Measurements from ENCODE around the gene FXYD2.
"Not testable (repeated sequence)": the region's sequence is repeated elsewhere in the genome, so short reads cannot be mapped to it uniquely, and the experiment has no call there.

FXYD2 gene

DNA sequence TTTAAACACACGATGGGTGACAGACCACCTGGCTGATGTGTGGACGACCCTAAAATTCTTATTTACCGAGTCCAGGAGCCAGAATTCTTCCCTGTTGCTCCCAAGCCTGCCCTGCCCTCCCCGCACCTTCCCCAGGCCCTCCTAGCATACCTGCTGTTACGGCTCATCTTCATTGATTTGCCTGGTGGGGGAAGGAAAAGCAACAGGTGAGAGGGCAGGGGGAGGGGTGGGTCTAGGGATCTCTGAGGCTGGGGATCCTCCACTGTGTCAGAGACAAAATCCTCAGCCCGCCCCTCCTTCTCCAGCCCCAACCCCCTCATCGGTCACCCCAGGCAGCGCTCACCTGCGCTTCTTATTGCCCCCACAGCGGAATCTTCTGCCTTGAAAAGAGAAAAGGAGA lies 4.0 kb downstream of the FXYD2 start:
- DNase-seq (ENCODE audit: low read depth): no peak

DNA sequence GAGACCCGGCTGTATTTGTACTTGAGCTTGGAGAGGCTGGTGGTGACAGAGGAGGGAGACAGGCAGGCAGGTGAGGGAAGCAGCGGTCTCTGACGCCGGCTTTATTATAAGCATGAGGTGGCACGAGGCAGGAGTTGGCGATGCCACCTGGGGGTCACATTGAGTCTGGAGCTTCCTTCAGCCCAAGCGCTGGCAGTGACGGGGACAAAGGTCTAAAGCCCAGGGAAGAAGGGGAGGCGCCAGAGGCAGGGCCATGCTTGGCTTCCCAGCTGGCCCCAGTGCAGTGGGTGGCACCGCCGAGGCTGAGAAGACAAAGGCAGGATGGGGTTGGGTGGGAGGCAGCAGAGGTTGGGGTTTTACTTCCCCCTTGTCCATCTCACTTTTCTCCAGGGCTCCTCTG lies 4.5 kb downstream of the FXYD2 start:
- no peak for DNase-seq (ENCODE audit: low read depth)

DNA sequence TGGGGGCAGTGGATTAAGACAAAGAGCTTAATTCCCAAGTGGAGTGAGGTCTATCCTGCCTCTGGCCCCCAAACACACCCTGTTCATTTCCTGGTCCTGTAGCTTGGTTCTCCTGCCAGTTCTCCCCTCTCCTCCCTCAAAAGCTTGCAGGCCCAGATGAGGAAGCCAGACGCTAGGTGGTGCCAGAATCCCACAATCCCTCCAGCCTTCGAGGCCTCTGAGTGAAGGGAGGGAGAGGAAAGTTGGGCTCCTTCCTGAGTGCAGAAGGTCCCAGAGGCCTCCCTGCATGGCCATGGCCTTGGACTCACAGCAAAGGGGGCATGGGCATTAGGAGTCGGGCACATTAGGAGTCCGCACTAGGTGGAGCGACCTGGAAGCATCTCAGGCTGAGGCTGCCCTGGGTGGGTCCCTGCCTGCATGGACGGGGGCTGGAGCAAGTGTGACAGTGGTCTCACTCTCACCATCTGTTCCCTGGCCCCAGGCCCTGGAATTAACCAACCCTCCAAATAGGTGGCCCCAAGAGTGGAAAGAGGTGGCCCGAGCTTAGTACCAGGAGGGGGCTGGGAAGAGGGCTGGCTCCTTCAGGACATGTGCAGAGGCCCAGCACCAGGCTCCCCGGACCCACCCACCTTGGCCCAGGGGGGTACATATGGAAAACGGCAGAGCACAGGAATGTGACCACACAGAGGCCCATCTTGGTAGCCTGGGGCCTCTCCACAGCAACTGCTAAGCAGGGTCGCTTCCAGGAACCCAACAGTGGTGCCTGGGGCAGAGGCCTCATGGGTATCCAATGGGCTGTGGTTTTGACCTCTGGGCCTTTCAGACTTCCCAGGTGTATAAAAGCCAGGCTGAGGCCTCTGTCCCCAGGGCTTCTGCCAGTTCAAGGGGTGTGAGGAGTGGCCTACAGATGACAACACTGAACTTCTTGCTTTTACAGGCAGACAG lies 5.2 kb downstream of the FXYD2 start:
- no peak for DNase-seq (ENCODE audit: low read depth)

DNA sequence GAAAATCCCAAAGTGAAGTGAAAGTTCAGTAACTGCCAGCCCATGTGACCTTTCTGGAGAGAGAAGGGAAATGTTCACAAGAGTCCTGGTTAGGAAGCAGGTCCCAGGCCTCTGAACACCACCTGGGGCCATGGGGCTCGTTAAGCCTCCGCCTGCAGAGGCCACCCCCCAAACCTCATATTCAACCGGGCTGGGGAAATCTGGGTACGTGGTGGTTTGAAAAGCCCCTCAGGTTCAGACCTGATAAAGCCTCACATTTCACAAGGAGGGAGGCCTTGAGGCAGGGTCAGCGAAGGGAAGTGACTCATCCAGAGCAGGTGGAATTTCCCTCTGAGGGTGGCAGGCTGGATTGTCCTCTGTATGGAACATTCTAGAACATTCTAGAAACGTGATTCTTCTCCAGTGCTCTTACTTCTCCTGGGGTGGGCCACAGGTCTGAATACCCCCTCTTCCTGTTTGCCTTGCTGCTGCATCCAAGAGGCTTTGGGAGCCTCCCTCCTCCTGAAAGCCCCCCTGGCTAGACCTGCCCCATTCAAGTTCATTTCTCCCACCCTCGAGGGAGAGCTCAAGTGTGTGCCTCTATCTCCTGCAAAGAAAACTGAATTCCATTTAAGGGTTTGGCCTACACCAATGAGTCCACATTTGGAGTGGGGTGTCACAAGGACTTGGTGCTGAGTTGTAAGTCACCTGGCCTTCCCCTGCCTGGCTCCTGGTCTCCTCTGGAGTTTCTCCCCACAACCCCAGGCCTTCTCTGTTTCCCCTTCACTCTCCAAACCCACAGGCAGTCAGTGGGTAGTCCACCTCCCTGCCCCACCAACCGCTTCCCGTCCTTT lies 6.3 kb downstream of the FXYD2 start:
- DNase-seq (ENCODE audit: low read depth): no peak

DNA sequence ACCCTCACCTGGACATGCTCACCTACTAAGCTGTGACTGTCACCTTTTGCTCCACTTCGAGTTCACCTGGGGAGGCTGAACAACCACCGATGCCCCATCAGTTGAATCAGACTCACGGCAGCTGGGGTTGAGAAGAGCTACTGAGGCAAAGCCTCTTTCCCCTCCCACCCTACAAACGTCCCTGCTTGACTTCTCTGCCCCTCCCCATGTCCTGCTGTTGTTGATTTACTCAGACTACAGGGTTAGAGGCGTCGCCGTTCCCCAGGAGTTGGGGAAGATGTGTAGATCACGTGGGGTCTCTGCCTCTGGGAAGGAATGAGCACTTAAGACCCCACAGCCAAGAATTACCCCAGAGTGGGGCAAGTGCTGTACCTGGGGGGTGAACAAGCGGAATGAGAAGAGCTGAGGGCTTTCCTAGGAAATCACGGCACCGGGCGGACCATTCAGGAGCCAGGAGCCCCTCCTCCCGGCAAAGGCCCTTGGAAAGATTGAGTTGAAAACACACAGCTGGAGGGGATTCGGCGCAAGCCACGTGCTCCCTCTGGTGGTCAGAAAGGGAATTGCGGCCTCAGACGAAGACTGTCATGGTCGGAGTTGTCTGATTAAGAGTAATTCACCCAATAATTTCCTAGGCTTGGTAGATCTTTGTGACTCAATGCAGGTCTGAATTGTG lies 7.0 kb downstream of the FXYD2 start:
- no peak for DNase-seq (ENCODE audit: low read depth)

DNA sequence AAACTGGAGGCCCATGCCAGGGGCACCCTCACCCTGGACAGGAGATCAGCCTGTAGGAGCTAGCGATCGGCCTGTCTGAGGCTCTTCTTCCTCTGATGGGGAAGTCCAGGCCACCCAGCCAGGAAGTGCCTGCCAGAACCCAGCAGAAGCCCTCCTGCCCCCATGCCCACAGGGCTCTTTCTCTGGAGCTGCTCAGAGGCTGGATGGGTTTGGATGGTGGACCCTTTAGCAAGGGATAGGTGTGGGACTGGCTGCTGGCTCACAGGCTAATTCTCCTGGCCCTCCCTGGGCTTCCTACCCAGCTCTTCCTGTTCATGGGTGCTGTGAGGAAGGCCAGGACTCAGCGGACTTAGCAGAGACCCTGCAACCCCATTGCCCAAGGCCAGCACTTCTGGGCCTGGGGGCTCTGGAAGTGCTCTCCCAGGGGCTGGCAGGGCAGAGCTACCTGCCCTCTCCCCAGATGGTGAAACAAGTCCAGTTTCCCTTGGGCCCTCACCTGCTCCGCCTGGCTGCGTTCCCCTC lies 7.6 kb downstream of the FXYD2 start:
- DNase-seq (ENCODE audit: low read depth): no peak

DNA sequence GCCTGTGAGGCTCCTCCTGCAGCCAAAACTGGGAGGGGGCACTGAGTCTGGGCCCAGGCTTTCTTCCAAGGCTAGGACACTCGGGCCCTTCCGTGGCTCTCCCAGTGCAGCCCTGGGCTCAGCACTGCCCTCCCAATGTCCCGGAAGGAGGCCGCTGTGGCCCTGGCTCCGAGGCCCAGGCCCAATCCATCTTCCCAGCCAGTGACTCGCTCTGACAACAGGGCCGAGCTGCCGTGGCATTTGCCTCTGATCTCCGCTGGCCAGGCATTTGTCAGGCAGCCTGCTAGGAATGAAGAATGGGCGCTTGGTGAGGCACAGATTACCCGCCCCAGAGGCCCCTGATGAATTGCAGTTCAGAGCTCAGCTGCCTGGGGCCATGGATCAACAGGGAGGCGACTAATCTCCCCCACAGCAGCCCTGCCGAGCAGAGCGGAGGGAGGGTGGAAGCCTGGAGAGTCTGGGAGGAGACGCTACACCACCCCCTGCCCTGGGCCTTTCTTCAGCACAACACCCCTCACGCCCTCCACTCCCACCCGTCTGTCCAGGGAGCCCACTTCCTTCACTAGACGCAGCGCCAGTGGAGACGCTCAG lies 8.3 kb downstream of the FXYD2 start:
- DNase-seq (ENCODE audit: low read depth): no peak

DNA sequence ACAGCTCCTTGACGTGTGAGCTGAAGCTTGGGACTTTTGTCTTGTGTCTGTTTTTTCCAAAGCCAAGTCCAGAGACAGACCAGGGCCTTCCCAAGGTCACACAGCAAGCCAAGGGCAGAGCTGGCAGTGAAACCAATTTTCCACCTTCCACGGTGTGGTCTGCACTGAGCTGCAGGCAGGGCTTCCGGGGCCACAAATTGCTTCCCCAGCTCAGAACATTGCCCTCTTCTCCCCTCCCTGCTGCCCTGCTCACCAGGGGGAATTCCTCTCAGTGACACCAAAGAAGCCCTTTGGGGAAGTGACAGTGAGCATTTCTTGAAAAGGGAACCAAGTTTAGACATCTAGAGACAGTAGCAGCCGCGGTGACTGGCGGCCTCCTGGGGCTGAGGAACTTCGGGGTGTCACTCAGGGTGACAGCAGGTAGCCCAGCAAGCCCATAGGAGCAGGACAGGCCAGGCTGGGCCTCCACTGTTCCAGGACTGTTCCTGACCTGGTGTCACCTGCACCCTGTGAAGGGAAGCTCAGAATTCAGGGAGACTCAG lies 9.2 kb downstream of the FXYD2 start:
- no peak for DNase-seq (ENCODE audit: low read depth)

DNA sequence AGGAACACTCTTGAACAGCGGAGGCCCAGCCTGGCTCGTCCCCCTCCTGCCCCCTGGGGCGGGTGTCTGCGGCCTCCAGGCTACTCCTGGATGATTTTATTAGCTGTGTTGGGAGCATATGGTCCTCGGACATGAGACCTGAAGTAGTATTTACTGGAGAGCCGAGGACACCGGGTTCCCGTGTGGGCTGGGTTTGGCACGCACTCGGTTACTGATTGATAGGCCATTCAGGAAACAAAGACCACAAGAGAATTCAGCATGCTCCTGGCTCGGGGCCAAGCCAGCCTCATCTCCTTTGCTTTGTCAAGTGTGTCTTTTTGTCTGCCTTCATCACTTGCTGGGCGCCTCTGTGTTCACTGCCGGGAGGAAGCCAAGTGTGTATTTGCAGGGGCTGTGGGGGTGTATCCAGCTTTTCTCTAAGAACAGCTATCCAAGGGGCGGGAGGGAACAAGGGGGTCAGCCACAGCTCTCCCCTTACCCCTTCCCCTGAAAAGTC lies 9.7 kb downstream of the FXYD2 start:
- DNase-seq (ENCODE audit: low read depth): no peak

DNA sequence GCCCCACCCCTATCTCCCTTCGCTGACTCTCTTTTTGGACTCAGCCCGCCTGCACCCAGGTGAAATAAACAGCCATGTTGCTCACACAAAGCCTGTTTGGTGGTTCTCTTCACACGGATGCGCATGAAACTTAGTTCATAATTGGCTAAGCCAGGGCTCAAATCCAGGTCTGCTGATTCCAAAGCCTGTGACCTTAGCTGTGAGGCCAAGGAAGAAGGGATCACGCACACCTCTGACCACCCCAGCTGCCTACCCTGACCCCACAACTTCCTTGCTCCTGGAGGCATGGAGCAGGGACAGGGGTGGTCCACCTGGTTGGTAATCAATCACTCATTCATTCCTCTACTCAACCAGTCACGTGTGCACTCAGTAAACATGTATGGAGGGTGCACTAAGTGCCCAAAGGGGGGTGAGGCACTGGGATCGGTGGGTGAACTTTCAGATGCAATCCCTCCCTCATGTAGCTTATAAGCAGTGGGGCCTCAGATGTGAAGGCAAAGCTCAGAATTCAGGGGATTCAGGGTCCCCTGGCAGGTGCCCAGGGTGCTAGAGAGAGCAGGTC lies 10.3 kb downstream of the FXYD2 start:
- DNase-seq (ENCODE audit: low read depth): no peak

DNA sequence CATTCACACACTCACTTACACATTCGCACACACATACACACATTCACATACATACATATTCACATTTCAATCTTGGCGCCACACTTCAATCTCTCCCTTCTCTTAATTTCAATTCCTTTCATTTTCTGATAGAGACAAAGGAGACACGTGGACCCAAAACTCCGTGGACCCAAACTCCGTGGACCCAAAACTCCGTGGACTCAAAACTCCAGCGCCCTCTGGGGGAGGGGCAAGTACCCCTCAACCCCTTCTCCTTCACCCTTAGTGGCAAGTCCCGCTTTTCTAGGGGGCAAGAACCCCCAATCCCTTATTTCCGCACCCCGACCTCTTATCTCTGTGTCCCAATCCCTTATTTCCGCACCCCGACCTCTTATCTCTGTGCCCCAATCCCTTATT lies 14.5 kb downstream of the FXYD2 start:
- not testable (repeated sequence) for DNase-seq (ENCODE audit: low read depth)

DNA sequence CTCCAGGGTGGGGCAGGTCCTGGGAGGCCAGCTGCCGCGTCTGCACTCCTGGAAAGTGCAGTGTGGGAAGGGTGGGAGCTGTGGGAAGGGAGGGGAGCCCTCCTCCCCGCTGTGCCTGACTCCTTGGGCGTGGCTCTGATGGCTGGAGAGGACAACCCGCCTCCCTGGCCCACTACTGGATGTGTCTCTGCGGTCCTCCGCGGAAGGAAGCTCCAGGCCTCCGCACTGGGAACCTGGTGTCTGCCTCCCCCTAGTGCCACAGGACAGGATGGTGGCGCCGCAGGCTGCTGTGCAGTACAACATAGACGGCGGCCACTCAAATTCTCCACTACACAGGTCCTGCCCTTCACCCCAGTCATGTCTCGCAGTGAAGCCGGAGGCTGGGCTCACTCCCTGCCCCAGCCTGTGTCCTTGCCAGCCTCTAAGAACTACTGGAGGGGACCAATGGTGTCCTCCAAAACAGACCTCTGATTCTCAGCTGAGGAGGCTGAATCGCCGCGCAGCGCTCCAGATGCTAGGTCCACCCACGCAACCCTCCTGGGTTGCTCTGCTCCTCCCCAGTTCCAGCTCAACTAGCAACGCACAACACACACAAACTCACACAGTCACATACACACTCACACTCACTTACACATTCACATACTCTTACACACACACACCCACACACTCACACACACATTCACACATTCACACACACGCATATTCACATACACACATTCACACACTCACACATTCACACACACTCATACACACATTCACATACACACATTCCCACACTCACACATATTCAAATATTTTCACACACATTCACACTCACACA lies 15.1 kb downstream of the FXYD2 start:
- DNase-seq (ENCODE audit: low read depth): no peak

DNA sequence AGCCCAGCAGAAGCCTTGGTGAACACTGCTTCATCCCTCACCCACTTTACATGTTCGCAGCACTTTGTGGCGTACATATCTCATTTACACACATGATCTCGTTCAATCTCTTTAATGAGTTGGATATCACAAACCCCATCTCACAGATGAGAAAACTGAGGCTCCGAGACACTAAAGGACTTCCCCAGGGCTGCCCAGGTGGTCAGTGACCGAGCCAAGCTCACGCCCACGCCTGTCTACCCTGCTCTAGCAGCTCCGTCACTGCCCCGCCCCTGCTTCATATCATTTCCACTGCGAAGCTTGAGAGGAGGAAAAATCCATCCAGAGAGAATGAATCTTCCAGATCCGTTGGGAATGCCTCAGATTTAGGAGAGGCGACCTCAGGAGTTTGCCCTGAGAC lies 15.8 kb downstream of the FXYD2 start:
- DNase-seq (ENCODE audit: low read depth): no peak

DNA sequence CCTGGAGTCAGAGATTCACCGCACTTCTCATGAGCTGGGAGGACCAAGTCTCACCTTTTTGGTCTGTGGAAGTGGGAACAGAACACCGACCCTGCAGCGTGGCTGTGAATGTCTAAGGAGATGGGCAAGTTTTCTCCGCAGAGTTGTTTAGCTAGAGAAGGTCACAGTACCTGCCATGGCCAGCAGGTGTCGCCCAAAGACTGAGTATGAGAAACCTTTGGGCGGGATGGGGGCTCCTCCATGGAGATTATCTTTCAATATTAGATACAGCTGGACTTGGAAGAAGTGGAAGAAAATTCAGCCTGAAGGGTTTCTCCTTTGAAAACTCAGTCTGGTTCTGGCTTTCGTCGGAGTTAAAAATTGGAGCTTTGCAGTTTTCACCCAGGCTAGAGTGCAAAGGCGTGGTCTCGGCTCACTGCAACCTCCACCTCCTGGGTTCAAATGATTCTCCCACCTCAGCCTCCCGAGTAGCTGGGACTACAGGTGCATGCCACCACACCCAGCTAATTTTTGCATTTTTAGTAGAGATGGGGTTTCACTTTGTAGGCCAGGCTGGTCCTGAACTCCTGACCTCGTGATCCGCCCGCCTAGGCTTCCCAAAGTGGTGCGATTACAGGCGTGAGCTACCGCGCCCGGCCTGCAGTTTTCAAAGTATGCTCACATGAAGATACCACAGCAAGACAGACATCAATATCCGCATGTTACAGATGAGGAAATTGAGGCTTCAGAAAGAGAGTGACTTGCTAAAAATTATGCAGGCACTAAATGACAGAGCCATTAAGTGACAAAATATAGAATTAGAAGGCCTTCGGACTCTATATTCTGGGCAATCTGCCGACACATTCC lies 16.8 kb downstream of the FXYD2 start:
- no peak for DNase-seq (ENCODE audit: low read depth)

DNA sequence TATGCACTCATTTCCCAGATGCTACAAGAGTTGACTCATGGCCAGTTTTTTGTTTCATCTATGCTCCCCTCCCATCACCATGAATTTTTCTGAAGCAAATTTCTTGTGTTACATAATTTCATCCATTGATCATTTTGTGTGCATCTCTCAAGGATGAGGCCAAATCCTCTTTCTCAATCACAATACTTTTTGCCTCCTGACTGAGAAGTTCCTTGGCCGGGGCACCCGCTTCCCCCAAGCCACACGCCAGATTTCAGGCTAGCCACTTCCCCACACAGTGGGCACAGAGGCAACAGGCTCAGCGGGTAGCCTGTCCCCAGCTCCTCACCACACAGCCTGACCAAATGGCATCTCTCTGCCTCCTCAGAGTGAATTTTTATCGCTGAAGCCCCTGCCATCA lies 17.7 kb downstream of the FXYD2 start:
- no peak for DNase-seq (ENCODE audit: low read depth)

DNA sequence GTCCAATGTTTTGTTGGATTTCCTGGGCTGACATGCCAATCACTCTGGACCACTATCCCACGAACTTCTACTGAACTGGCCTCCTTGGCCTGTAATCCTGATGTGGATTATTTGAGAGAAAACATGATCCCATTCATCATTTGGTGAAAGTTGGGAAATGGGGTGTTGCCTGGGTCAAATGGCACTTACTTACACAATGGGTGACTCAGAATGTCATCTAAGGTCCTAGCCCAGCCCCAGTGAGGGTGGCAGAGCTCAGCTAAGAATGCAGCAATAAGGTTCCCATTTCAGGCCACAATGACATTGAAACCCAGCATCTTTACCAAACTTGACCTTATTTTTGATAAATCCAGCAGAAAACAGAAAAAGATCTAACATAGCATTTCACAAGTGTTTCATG lies 19.5 kb downstream of the FXYD2 start:
- DNase-seq (ENCODE audit: low read depth): no peak

DNA sequence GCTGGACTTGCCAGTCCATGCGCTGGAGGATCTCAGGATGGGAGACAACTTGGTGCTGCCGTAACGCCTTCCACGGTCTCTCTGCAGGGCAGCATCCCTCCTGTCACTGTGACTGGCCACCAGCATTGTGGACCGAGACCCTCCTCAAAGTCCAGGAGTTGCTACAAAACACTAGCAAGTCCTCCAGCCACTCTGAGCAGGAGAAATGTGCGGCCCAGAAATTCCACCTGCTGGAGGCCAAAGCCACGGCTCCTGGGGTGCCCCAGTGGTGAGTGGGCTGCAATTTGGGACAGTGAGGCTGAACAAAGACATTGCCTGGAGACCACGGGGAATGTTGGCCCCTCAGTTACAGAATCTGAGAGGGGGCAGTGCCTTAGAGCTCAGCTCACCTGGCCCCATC lies 20.6 kb downstream of the FXYD2 start:
- DNase-seq (ENCODE audit: low read depth): no peak

DNA sequence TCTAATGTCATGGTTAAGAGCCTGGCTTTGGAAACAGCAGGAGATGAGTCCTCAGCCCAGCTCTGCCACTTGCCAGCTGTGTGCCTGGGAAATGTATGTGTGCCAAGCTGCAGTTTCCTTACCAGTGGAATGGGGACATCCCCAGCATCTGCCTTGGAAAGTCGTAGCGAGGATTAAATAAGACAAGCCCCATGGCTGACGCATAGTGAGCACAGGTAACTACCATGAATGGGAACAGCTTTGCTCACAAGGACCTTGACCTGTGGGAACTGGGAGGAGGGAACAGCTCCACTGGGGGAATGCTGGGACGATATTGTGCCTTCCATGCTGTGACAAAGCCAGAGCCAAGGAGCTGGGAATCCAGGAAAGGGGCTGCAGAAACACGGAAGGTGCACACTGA lies 24.9 kb downstream of the FXYD2 start:
- no peak for DNase-seq (ENCODE audit: low read depth)

DNA sequence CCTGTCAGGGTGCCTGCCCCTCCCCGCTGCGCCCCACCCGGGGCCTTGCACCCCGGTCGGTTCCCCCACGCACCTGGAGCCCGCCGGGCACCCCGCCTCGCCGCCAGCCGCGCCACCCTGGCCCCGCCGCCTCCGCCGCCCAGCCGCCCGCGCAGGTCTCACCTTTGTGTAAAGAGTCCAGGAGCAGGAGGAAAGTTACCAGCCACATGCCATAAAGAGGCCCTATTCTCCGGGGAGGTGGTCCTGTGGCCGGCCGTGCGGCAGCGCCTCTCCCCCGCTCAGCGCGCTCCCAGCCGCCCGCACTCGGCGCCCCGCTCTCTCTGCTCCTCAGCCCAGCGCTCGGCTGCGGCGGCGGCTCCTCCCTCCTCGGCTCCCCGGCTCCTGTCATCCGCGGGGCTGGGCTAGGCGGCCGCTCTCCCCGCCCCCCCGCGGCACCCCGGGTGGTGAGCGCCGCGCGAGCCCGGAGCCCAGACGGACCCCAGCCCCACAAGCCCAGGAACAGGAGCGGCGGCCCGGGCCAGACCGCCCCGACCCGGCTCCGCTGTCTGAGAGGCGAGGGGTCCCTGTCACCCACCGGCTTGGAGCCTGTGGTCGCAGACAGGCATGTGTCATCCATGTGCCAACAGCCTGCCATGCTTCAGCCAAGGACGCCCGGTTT lies 27.5 kb downstream of the FXYD2 start, which contains the start of gene DSCAML1:
DSCAML1 (minus strand) TSS at position 345 of the 658 bp plus-strand sequence; CDS start at position 208, 137 bp downstream.
- DNase-seq (ENCODE audit: low read depth): no peak

Data from GM04503 (cell line).